ENCODE measurements around the gene CUL9. TPM values are rescaled to one million over a fixed set of nuclear protein-coding genes. Genes with fewer than 3 reads are reported as not detected.

Gene CUL9
- total and polyA plus RNA-seq, 4 donors = 19.7 to 45.6 (median 35.5) TPM

GRCh38 chr6:43222418-43223059, 40.5 kb downstream of the CUL9 start:
- Histone ChIP-seq H3K36me3 (ENCODE audit: control insufficient read depth in 4 of 4, insufficient read depth in 4 of 4, low read length in 4 of 4) (peaks cover 0 to 23% (median 8%) of the 10 kb centered on the region in 4 donors), H3K27me3 (ENCODE audit: control insufficient read depth in 3 of 3, insufficient read depth in 3 of 3, low read length in 2 of 3) (no peaks in the 10 kb centered on the region), H3K4me3 (no peak overlapping the region), H3K9ac (ENCODE audit: insufficient read depth in 1 of 2, low read length in 2 of 2) (no peak overlapping the region), H3K27ac (ENCODE audit: low read depth in 1 of 2, low read length in 1 of 2) (no peak overlapping the region), H3K9me3 (ENCODE audit: control insufficient read depth in 4 of 4, insufficient read depth in 3 of 4, low read length in 3 of 4) (no peaks in the 10 kb centered on the region), H3K4me1 (ENCODE audit: control insufficient read depth in 5 of 5, insufficient read depth in 5 of 5, low read length in 5 of 5) (peaks cover 0 to 4% (median 0%) of the 10 kb centered on the region in 5 donors)
- ATAC-seq (ENCODE audit: insufficient read depth, low FRiP score) = no peak
- DNase-seq = no peak
- no peak for TF ChIP-seq CTCF (IDR thresholded peaks at IDR 0.05; ENCODE audit: control extremely low read depth, extremely low read depth)
- WGBS, 2 donors = 92 to 93% methylated on average over 15 of the region's 15 CpGs

GRCh38 chr6:43223175-43223574, 41.2 kb downstream of the CUL9 start:
- peaks cover 0 to 4% (median 0%) of the 10 kb centered on the region in 5 donors for H3K4me1 ChIP-seq (ENCODE audit: control insufficient read depth in 5 of 5, insufficient read depth in 5 of 5, low read length in 5 of 5)
- DNase-seq (no peak), ATAC-seq (ENCODE audit: insufficient read depth, low FRiP score) (no peak)
- H3K27me3 ChIP-seq (ENCODE audit: control insufficient read depth in 3 of 3, insufficient read depth in 3 of 3, low read length in 2 of 3) = no peaks in the 10 kb centered on the region
- no peak for TF ChIP-seq CTCF (IDR thresholded peaks at IDR 0.05; ENCODE audit: control extremely low read depth, extremely low read depth)
- H3K36me3 ChIP-seq (ENCODE audit: control insufficient read depth in 4 of 4, insufficient read depth in 4 of 4, low read length in 4 of 4) = peaks cover 0 to 23% (median 8%) of the 10 kb centered on the region in 4 donors
- no peak overlapping the region for H3K9ac ChIP-seq (ENCODE audit: insufficient read depth in 1 of 2, low read length in 2 of 2)
- H3K9me3 ChIP-seq (ENCODE audit: control insufficient read depth in 4 of 4, insufficient read depth in 3 of 4, low read length in 3 of 4) = no peaks in the 10 kb centered on the region
- 91 to 92% methylated on average over 12 to 14 of the region's 14 CpGs for WGBS, 2 donors
- H3K4me3 ChIP-seq = no peak overlapping the region
- no peak overlapping the region for H3K27ac ChIP-seq (ENCODE audit: low read depth in 1 of 2, low read length in 1 of 2)

GRCh38 chr6:43226192-43226851, 44.3 kb downstream of the CUL9 start:
- Histone ChIP-seq H3K4me3 (no peak overlapping the region), H3K4me1 (ENCODE audit: control insufficient read depth in 5 of 5, insufficient read depth in 5 of 5, low read length in 5 of 5) (peaks cover 0 to 9% (median 0%) of the 10 kb centered on the region in 5 donors), H3K27me3 (ENCODE audit: control insufficient read depth in 3 of 3, insufficient read depth in 3 of 3, low read length in 2 of 3) (peaks cover 0 to 1% (median 0%) of the 10 kb centered on the region in 3 donors), H3K36me3 (ENCODE audit: control insufficient read depth in 4 of 4, insufficient read depth in 4 of 4, low read length in 4 of 4) (peaks cover 0 to 13% (median 4%) of the 10 kb centered on the region in 4 donors), H3K9ac (ENCODE audit: insufficient read depth in 1 of 2, low read length in 2 of 2) (no peak overlapping the region), H3K9me3 (ENCODE audit: control insufficient read depth in 4 of 4, insufficient read depth in 3 of 4, low read length in 3 of 4) (no peaks in the 10 kb centered on the region), H3K27ac (ENCODE audit: low read depth in 1 of 2, low read length in 1 of 2) (no peak overlapping the region)
- TF ChIP-seq CTCF (IDR thresholded peaks at IDR 0.05; ENCODE audit: control extremely low read depth, extremely low read depth) = no peak
- ATAC-seq (ENCODE audit: insufficient read depth, low FRiP score) (no peak), DNase-seq (no peak)
- 90 to 94% methylated on average over 11 of the region's 11 CpGs for WGBS, 2 donors

Data from lung (tissue), 12 donors.